Psoas muscle (tissue), 8 donors: ENCODE data around the gene RHOH. TPM values are rescaled to one million over a fixed set of nuclear protein-coding genes. Genes with fewer than 3 reads are reported as not detected.

Experiments
- ATAC-seq, 4 donors: fragments of 200-7000 bp; cut with Tn5 transposase; one replicate each; pipeline ENCODE4 v1.9.1; 2020; ENCODE audit warnings: moderate library complexity in 3 of 4, mild to moderate bottlenecking in 2 of 4
- DNase-seq, 2 donors: peaks; one replicate each; pipeline ENCODE4 v3.0.0-alpha.2; 2020
- H3K27ac ChIP-seq: fragments of 200-600 bp; one replicate; pipeline ENCODE4 v1.8.0; 2022
- H3K27me3 ChIP-seq, 3 donors: fragments of 200-600 bp in 1 of 3; one replicate each; pipeline versions ENCODE4 v1.6.1 to v1.8.0; 2013 to 2022; ENCODE audit warnings: low read length in 2 of 3, mild to moderate bottlenecking in 2 of 3, moderate library complexity in 1 of 3; ENCODE audit not compliant: insufficient read depth in 3 of 3
- H3K36me3 ChIP-seq, 2 donors: fragments of 200-600 bp in 1 of 2; one replicate each; pipeline versions ENCODE4 v1.6.1 to v1.8.0; 2013 to 2022; ENCODE audit warnings: low read depth in 1 of 2, mild to moderate bottlenecking in 1 of 2, moderate library complexity in 1 of 2; ENCODE audit not compliant: insufficient read depth in 1 of 2
- H3K4me1 ChIP-seq: fragments of 200-600 bp; one replicate; pipeline ENCODE4 v1.8.0; 2022
- H3K4me3 ChIP-seq: fragments of 200-600 bp; one replicate; pipeline ENCODE4 v1.8.0; 2022; ENCODE audit warnings: mild to moderate bottlenecking
- H3K9me3 ChIP-seq: fragments of 200-600 bp; one replicate; pipeline ENCODE4 v1.8.0; 2022
- CTCF ChIP-seq: fragments of 200-600 bp; IDR thresholded peaks from one replicate; pipeline ENCODE4 v1.8.0; 2022; ENCODE audit warnings: antibody characterized with exemption
- WGBS, 3 donors: extraction: QIAGEN DNeasy Blood & Tissue Kit; methylation state at CpG; one replicate each; pipeline versions ENCODE4 v1.1.6 to v1.1.7; 2013; 5-methylcytosine and 5-hydroxymethylcytosine counted together
- intact Hi-C, 2 donors: fragments of 100-400 bp; cut with DNase I; formaldehyde crosslinking; loops; one replicate each; pipeline versions ENCODE4 v1.11.0 to v1.14.2; 2022
- polyA plus RNA-seq, 3 donors: library from polyadenylated mRNA; stranded (reverse); fragments of 200-250 nt; gene quantifications; one replicate each; pipeline ENCODE4 v1.2.3, GENCODE V29; 2013
- total RNA-seq, 4 donors: library from RNA; stranded (reverse); fragmentation: NEBNext Ultra II Directional in 2 of 4; extraction: Animal tissue kit (Norgen Biotek cat#: 25700) in 2 of 4; gene quantifications; one replicate each; pipeline versions ENCODE4 v1.2.1 to v1.2.4, GENCODE V29; 2021 to 2023
- donor health status: healthy with polysubstance abuse.
- donor health status: DM: no; HTN: no; CAD: no; lungs with moderate emphysema.
- donor health status: Bipolar disorder and iron deficiency.
- donor health status: healthy.
- donor health status: DM: yes; HTN: yes; CAD: no.
- donor health status: DM: no; HTN: no; CAD: no.
- donor health status: DM: no; HTN: no; CAD: no.
- donor health status: DM: yes; HTN: yes; CAD: no.

Gene RHOH
- total and polyA plus RNA-seq, 7 donors = 0.04 to 0.68 (median 0.19) TPM; not detected in 1

- intact Hi-C loops = no loop called here
Observed at GRCh38 chr4:40157436-40157835, 39.4 kb upstream of the RHOH start.

GRCh38 chr4:40160258-40160657, 36.6 kb upstream of the RHOH start:
- Histone ChIP-seq H3K9me3 (no peaks in the 10 kb centered on the region), H3K27ac (no peak overlapping the region), H3K27me3 (no peaks in the 10 kb centered on the region), H3K4me3 (no peak overlapping the region), H3K4me1 (no peaks in the 10 kb centered on the region), H3K36me3 (no peaks in the 10 kb centered on the region)
- DNase-seq (no peak), ATAC-seq (no peak)
- TF ChIP-seq CTCF = no peak
- WGBS, 3 donors = 95 to 96% (median 96%) methylated on average over 9 of the region's 9 CpGs
- intact Hi-C loops = no loop called here

More at GRCh38 chr4:40157436-40157835, 39.4 kb upstream of the RHOH start:
- Histone ChIP-seq H3K9me3 (no peaks in the 10 kb centered on the region), H3K4me1 (no peaks in the 10 kb centered on the region), H3K4me3 (no peak overlapping the region), H3K36me3 (peaks cover 0 to 3% of the 10 kb centered on the region in 2 donors), H3K27me3 (no peaks in the 10 kb centered on the region), H3K27ac (no peak overlapping the region)
- ATAC-seq (no peak), DNase-seq (no peak)
- WGBS, 3 donors = 90 to 93% (median 92%) methylated on average over 4 of the region's 4 CpGs
- TF ChIP-seq CTCF = no peak

GRCh38 chr4:40164459-40164858, 32.4 kb upstream of the RHOH start:
- WGBS, 3 donors = 87 to 93% (median 88%) methylated on average over 3 of the region's 3 CpGs

GRCh38 chr4:40165916-40166315, 30.9 kb upstream of the RHOH start:
- 90 to 100% (median 93%) methylated on average over 1 of the region's 1 CpG for WGBS, 3 donors
- no peak overlapping the region for H3K27ac ChIP-seq
- no peaks in the 10 kb centered on the region for H3K27me3 ChIP-seq
- H3K4me1 ChIP-seq = no peaks in the 10 kb centered on the region
- DNase-seq = no peak
- H3K9me3 ChIP-seq = peaks cover 15% of the 10 kb centered on the region
- ATAC-seq = no peak
- intact Hi-C loops = no loop called here
- H3K36me3 ChIP-seq = no peaks in the 10 kb centered on the region
- H3K4me3 ChIP-seq = no peak overlapping the region
- no peak for TF ChIP-seq CTCF

More at GRCh38 chr4:40164459-40164858, 32.4 kb upstream of the RHOH start:
- intact Hi-C loops = no loop called here
- H3K4me3 ChIP-seq = no peak overlapping the region
- no peaks in the 10 kb centered on the region for H3K36me3 ChIP-seq
- no peaks in the 10 kb centered on the region for H3K4me1 ChIP-seq
- DNase-seq (no peak), ATAC-seq (no peak)
- H3K27ac ChIP-seq = no peak overlapping the region
- H3K9me3 ChIP-seq = peaks cover 15% of the 10 kb centered on the region
- no peak for TF ChIP-seq CTCF
- no peaks in the 10 kb centered on the region for H3K27me3 ChIP-seq

- TF ChIP-seq CTCF = no peak
- intact Hi-C loops = no loop called here
- Histone ChIP-seq H3K27me3 (no peaks in the 10 kb centered on the region), H3K9me3 (peaks cover 15% of the 10 kb centered on the region), H3K36me3 (no peaks in the 10 kb centered on the region), H3K4me3 (no peak overlapping the region), H3K27ac (no peak overlapping the region), H3K4me1 (no peaks in the 10 kb centered on the region)
- DNase-seq = no peak
- ATAC-seq = no peak
Observed at GRCh38 chr4:40168070-40168469, 28.8 kb upstream of the RHOH start.
